GM18909 (cell line): ENCODE measurements around the gene RAPGEF1.

ENCODE experiments used
- ATAC-seq: cut with Tn5 transposase; IDR thresholded peaks from one replicate; pipeline ENCODE4 v1.9.1; 2021; ENCODE audit warnings: mild to moderate bottlenecking; ENCODE audit not compliant: unreplicated experiment, poor library complexity

RAPGEF1 gene

GRCh38 chr9:131748411-131748955, 8.6 kb upstream of the RAPGEF1 start:
- no peak for ATAC-seq

GRCh38 chr9:131747352-131747751, 7.5 kb upstream of the RAPGEF1 start:
- ATAC-seq: no peak

- ATAC-seq: no peak
Observed at GRCh38 chr9:131745610-131746009, 5.7 kb upstream of the RAPGEF1 start.

GRCh38 chr9:131744720-131745201, 4.9 kb upstream of the RAPGEF1 start:
- ATAC-seq: no peak

- ATAC-seq: no peak
Observed at GRCh38 chr9:131744171-131744719, 4.4 kb upstream of the RAPGEF1 start.

GRCh38 chr9:131743501-131743900, 3.6 kb upstream of the RAPGEF1 start:
- no peak for ATAC-seq

- ATAC-seq: no peak
Observed at GRCh38 chr9:131743096-131743495, 3.2 kb upstream of the RAPGEF1 start.

GRCh38 chr9:131740898-131741297, 1.0 kb upstream of the RAPGEF1 start:
- ATAC-seq: no peak

GRCh38 chr9:131739133-131739958, 530 bp downstream of the RAPGEF1 start:
- ATAC-seq: peak; percentile 20

GRCh38 chr9:131738293-131739132, 1.4 kb downstream of the RAPGEF1 start:
- no peak for ATAC-seq

- no peak for ATAC-seq
Observed at GRCh38 chr9:131737426-131737825, 2.5 kb downstream of the RAPGEF1 start.

GRCh38 chr9:131736431-131736830, 3.4 kb downstream of the RAPGEF1 start:
- no peak for ATAC-seq

GRCh38 chr9:131735238-131736128, 4.4 kb downstream of the RAPGEF1 start:
- ATAC-seq: no peak

GRCh38 chr9:131734781-131735180, 5.1 kb downstream of the RAPGEF1 start:
- ATAC-seq: no peak

GRCh38 chr9:131734165-131734610, 5.7 kb downstream of the RAPGEF1 start:
- no peak for ATAC-seq

GRCh38 chr9:131733541-131734061, 6.3 kb downstream of the RAPGEF1 start:
- ATAC-seq: no peak

GRCh38 chr9:131732636-131733289, 7.1 kb downstream of the RAPGEF1 start:
- no peak for ATAC-seq

GRCh38 chr9:131732061-131732526, 7.8 kb downstream of the RAPGEF1 start:
- ATAC-seq: no peak

- no peak for ATAC-seq
Observed at GRCh38 chr9:131731644-131732043, 8.2 kb downstream of the RAPGEF1 start.
